ENCODE results near the gene HTD2. TPM values are rescaled to one million over a fixed set of nuclear protein-coding genes. Genes with fewer than 3 reads are reported as not detected.

The HTD2 gene
- total RNA-seq, 3 donors from 2014 or later = 14.4 to 16.1 (median 15.9) TPM

DNA sequence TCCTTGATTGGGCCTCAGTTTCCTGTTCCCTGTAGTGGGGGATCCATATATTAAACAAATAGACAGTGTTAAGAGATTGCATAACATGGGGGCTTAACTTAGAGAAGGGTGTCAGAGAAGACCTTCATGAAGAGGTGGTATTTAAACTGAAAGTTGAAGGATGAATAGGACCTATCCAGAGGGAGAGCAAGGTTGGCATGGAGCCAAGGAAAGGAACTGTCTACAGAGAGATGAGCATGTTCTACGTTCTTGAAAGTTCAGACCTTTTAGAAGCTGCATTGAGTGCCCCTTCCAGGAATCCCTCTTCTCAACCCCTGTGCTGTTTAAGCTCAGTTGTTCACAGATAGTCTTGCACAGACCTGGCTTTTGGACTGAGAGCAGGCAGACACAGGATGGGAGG is 2.4 kb downstream of the HTD2 start:
- Mint-ChIP-seq H3K9me3 (no peaks in the 10 kb centered on the region), H3K4me3 (peak overlapping the region; percentile 98), H3K4me1 (ENCODE audit: low read depth) (peaks cover 37% of the 10 kb centered on the region), H3K27me3 (ENCODE audit: low read depth) (no peaks in the 10 kb centered on the region), H3K36me3 (ENCODE audit: insufficient read depth) (peaks cover 18% of the 10 kb centered on the region)
- DNase-seq = no peak
- ATAC-seq = no peak

DNA sequence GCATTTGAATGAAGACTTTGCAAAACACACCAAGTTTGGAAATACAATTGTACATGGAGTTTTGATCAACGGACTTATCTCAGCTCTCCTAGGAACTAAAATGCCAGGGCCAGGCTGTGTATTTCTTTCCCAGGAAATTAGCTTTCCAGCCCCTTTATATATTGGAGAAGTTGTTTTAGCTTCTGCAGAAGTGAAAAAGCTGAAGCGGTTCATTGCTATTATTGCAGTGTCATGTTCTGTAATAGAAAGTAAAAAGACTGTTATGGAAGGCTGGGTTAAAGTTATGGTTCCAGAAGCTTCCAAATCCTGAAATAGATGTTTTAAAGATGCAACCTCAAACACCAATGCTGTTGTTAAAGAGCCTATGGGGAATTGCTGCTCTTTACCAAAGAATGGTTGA is 11.5 kb downstream of the HTD2 start:
- Mint-ChIP-seq H3K9me3 (no peaks in the 10 kb centered on the region), H3K27me3 (ENCODE audit: low read depth) (no peaks in the 10 kb centered on the region), H3K4me3 (no peak overlapping the region), H3K36me3 (ENCODE audit: insufficient read depth) (peaks cover 28% of the 10 kb centered on the region), H3K4me1 (ENCODE audit: low read depth) (peaks cover 8% of the 10 kb centered on the region)
- ATAC-seq (no peak), DNase-seq (no peak)

DNA sequence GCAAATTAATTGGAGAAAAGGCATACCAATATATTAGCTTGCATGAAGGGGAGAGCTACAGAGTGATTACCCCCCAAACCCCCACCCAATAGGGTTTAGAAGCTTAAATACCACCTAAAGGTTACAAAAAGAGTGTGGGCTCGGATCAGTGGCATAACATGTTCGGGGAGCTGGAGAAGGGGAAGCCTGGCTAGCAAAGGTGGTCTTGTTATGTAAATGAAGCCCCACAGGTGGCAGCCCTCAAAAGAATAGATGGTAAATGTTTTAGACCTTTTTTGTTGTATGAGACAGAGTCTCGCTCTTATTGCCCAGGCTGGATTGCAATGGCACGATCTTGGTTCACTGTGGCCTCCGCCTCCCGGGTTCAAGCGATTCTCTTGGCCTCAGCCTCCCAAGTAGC is 15.5 kb downstream of the HTD2 start:
- H3K27me3 Mint-ChIP-seq (ENCODE audit: low read depth) = no peaks in the 10 kb centered on the region
- ATAC-seq = no peak
- no peaks in the 10 kb centered on the region for H3K9me3 Mint-ChIP-seq
- H3K4me3 Mint-ChIP-seq = no peak overlapping the region
- DNase-seq = no peak
- H3K4me1 Mint-ChIP-seq (ENCODE audit: low read depth) = peaks cover 31% of the 10 kb centered on the region
- H3K36me3 Mint-ChIP-seq (ENCODE audit: insufficient read depth) = peaks cover 14% of the 10 kb centered on the region

DNA sequence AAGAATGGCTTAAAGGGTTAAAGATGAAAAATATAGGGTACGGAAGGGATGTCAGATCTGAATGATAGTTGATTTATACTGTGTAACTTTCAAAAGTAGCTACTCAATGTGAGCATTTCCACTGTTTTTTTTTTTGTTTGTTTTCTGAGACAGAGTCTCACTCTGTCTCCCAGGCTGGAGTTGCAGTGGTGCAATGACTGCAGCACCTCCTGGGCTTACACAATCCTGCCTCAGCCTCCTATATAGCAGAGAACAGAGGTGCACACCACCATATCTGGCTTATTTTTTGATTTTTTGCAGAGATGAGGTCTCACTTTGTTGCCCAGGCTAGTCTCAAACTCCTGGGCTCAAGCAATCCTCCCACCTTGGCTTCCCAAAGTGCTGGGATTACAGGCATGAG is 16.5 kb downstream of the HTD2 start:
- DNase-seq (no peak), ATAC-seq (no peak)
- H3K36me3 Mint-ChIP-seq (ENCODE audit: insufficient read depth) = peaks cover 7% of the 10 kb centered on the region
- no peak overlapping the region for H3K4me3 Mint-ChIP-seq
- peaks cover 31% of the 10 kb centered on the region for H3K4me1 Mint-ChIP-seq (ENCODE audit: low read depth)
- no peaks in the 10 kb centered on the region for H3K27me3 Mint-ChIP-seq (ENCODE audit: low read depth)
- H3K9me3 Mint-ChIP-seq = no peaks in the 10 kb centered on the region

DNA sequence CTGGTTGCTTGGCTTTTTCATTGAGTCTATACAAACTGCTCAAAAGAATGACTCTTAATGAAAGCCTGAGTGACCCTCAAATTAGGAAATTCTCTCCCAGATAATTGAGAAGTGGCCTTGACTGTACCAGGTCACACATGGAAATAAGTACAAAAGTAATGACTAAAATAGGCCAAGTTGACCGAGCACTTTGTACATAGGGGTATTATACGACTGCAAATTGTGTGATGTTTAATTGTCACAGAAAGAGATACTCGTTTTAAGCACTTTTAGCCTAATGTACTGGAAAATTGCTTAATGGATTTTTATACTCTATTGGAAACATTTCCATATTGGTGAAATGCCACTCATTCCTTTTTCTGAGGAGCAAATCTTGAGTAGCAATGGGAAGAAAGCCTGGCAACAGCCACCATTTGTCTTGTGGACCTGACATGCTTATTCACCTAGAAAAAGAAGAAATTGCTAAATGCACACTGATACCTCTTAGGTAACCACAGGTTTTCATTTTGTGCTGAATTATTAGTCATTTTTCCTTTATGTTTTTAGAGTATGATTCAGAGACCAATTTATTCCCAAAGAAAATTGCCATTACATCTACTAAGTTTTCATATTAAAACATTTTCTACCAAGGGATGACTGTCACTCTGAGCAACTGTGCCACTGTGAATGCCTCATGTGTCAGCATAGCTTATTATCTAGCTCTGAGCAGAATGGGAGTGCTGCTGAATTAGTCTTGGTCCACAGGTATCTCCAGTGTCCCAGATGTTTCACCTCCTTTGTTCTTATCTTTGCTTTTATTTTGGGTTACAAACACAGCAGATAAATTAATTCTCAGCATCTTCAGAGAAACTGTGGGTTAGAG is 17.4 kb downstream of the HTD2 start:
- H3K4me3 Mint-ChIP-seq = peak overlapping the region; percentile 19
- ATAC-seq (peak; percentile 90 to 92), DNase-seq (no peak)
- H3K4me1 Mint-ChIP-seq (ENCODE audit: low read depth) = peaks cover 31% of the 10 kb centered on the region
- peaks cover 4% of the 10 kb centered on the region for H3K36me3 Mint-ChIP-seq (ENCODE audit: insufficient read depth)
- no peaks in the 10 kb centered on the region for H3K9me3 Mint-ChIP-seq
- H3K27me3 Mint-ChIP-seq (ENCODE audit: low read depth) = no peaks in the 10 kb centered on the region

GRCh38 chr3:58324391-58325390 is 18.4 kb downstream of the HTD2 start:
- DNase-seq = no peak
- H3K4me1 Mint-ChIP-seq (ENCODE audit: low read depth) = peaks cover 31% of the 10 kb centered on the region
- H3K4me3 Mint-ChIP-seq = peak overlapping the region; percentile 38
- ATAC-seq = peak; percentile 51 to 66
- H3K36me3 Mint-ChIP-seq (ENCODE audit: insufficient read depth) = peaks cover 3% of the 10 kb centered on the region
- H3K9me3 Mint-ChIP-seq = no peaks in the 10 kb centered on the region
- no peaks in the 10 kb centered on the region for H3K27me3 Mint-ChIP-seq (ENCODE audit: low read depth)

DNA sequence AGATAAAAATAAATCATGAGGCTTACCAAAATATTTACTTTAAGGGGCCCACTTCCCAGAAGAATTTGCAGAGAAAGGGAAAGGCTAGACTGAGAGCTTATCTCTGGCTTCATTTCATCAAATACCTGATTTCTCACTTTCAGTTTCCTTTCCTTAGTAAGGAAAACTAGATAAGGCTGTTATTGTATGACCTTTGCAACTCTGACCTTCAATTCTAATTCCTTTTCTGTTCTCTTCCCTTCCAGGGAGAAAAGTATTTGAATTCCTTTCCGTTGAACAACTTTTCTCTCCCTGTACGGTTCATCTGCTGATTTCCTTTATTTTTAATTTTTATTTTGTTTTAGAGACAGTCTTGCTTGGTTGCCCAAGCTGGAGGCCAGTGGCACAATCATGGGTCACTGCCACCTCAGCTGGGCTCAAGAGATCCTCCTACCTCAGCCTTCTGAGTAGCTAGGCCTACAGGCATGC is 19.2 kb downstream of the HTD2 start:
- ATAC-seq (no peak), DNase-seq (no peak)
- Mint-ChIP-seq H3K9me3 (no peaks in the 10 kb centered on the region), H3K4me1 (ENCODE audit: low read depth) (peaks cover 31% of the 10 kb centered on the region), H3K36me3 (ENCODE audit: insufficient read depth) (no peaks in the 10 kb centered on the region), H3K4me3 (no peak overlapping the region), H3K27me3 (ENCODE audit: low read depth) (no peaks in the 10 kb centered on the region)

- Mint-ChIP-seq H3K36me3 (ENCODE audit: insufficient read depth) (no peaks in the 10 kb centered on the region), H3K9me3 (no peaks in the 10 kb centered on the region), H3K27me3 (ENCODE audit: low read depth) (no peaks in the 10 kb centered on the region), H3K4me3 (no peak overlapping the region), H3K4me1 (ENCODE audit: low read depth) (peaks cover 34% of the 10 kb centered on the region)
- ATAC-seq = no peak
- DNase-seq = no peak
Observed at GRCh38 chr3:58326267-58326900, 20.1 kb downstream of the HTD2 start.

GRCh38 chr3:58329150-58329921 is 23.0 kb downstream of the HTD2 start:
- DNase-seq (no peak), ATAC-seq (no peak)
- Mint-ChIP-seq H3K4me1 (ENCODE audit: low read depth) (peaks cover 35% of the 10 kb centered on the region), H3K9me3 (no peaks in the 10 kb centered on the region), H3K36me3 (ENCODE audit: insufficient read depth) (no peaks in the 10 kb centered on the region), H3K4me3 (no peak overlapping the region), H3K27me3 (ENCODE audit: low read depth) (no peaks in the 10 kb centered on the region)

- H3K36me3 Mint-ChIP-seq (ENCODE audit: insufficient read depth) = no peaks in the 10 kb centered on the region
- peaks cover 35% of the 10 kb centered on the region for H3K4me1 Mint-ChIP-seq (ENCODE audit: low read depth)
- no peaks in the 10 kb centered on the region for H3K9me3 Mint-ChIP-seq
- H3K4me3 Mint-ChIP-seq = no peak overlapping the region
- ATAC-seq = no peak
- DNase-seq = no peak
- H3K27me3 Mint-ChIP-seq (ENCODE audit: low read depth) = no peaks in the 10 kb centered on the region
Observed at GRCh38 chr3:58329922-58330413, 23.6 kb downstream of the HTD2 start.

- DNase-seq = no peak
- Mint-ChIP-seq H3K27me3 (ENCODE audit: low read depth) (no peaks in the 10 kb centered on the region), H3K9me3 (no peaks in the 10 kb centered on the region), H3K36me3 (ENCODE audit: insufficient read depth) (peaks cover 2% of the 10 kb centered on the region), H3K4me3 (peak overlapping the region; percentile 74), H3K4me1 (ENCODE audit: low read depth) (peaks cover 38% of the 10 kb centered on the region)
- ATAC-seq = no peak
Observed at GRCh38 chr3:58331593-58332152, 25.4 kb downstream of the HTD2 start.

DNA sequence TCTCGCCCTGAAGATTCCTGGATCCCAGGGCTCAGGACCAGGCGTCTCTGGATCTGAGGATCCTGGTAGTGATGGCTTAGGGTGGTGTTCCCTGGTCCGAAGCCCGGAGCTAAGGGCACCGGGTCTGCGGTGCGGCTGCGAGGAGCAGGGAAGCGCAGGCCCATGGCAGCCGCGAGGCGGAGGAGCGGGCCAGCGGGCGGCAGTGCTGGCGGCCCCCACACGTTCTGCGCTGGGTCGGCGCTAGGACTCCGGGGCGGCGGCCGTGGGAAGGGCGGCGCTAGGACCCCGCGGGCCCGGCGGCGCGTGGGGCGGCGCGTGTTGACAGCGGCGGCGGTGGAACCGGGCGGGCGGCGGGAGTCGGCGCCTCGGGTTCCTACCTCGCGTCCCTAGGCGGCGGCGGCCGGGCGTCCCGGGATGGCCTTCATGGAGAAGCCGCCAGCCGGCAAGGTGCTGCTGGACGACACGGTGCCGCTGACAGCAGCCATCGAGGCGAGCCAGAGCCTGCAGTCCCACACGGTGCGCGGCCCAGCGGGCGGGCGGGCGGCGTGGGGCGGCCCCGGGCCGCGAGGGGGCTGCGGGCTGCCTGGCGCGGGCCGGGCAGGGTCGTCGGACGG is 26.4 kb downstream of the HTD2 start, which contains the start of gene PXK:
Gene PXK (plus strand): TSS at position 318 of the 614 bp plus-strand sequence. CDS start 97 bp downstream, at position 415.
- Mint-ChIP-seq H3K27me3 (ENCODE audit: low read depth) (no peaks in the 10 kb centered on the region), H3K4me3 (peak within 1 kb of the TSS; percentile 100), H3K36me3 (ENCODE audit: insufficient read depth) (peaks cover 5% of the 10 kb centered on the region), H3K9me3 (no peaks in the 10 kb centered on the region), H3K4me1 (ENCODE audit: low read depth) (peaks cover 39% of the 10 kb centered on the region)
- peak; percentile 70 for DNase-seq
- peak; percentile 94 to 95 for ATAC-seq
